GM23248 (cell line): ENCODE measurements around the gene FLVCR1. TPM values are rescaled to one million over a fixed set of nuclear protein-coding genes. Genes with fewer than 3 reads are reported as not detected.
"Not testable (repeated sequence)": the region's sequence is repeated elsewhere in the genome, so short reads cannot be mapped to it uniquely, and the experiment has no call there.

ENCODE experiments used
- DNase-seq: peaks from one replicate; pipeline ENCODE4 v3.0.0-alpha.2; 2015
- H2AFZ ChIP-seq: fragments of 200-600 bp; sonication (generic); 2 replicates; pipeline ENCODE4 v1.6.1; 2016; ENCODE audit warnings: antibody characterized with exemption
- H3F3A ChIP-seq: fragments of 200-600 bp; sonication (generic); 2 replicates; pipeline ENCODE4 v1.6.1; 2016; ENCODE audit warnings: mild to moderate bottlenecking, antibody characterized with exemption, mixed run types; ENCODE audit not compliant: insufficient read depth
- H3K27ac ChIP-seq: fragments of 200-600 bp; sonication (generic); 2 replicates; pipeline ENCODE4 v1.5.1; 2016; ENCODE audit warnings: mild to moderate bottlenecking
- H3K27me3 ChIP-seq: fragments of 200-600 bp; sonication (generic); replicated peaks from 2 replicates; pipeline ENCODE4 v1.6.1; 2016; ENCODE audit warnings: mild to moderate bottlenecking; ENCODE audit not compliant: insufficient read depth
- H3K36me3 ChIP-seq: fragments of 200-600 bp; sonication (generic); 2 replicates; pipeline ENCODE4 v1.6.1; 2016; ENCODE audit warnings: low read depth, mild to moderate bottlenecking
- H3K4me1 ChIP-seq: fragments of 200-600 bp; sonication (generic); 2 replicates; pipeline ENCODE4 v1.6.1; 2016; ENCODE audit warnings: mild to moderate bottlenecking; ENCODE audit not compliant: insufficient read depth
- H3K4me2 ChIP-seq: fragments of 200-600 bp; sonication (generic); one replicate; pipeline ENCODE4 v1.6.1; 2016; ENCODE audit warnings: mild to moderate bottlenecking; ENCODE audit not compliant: unreplicated experiment
- H3K4me3 ChIP-seq: fragments of 200-600 bp; sonication (generic); 2 replicates; pipeline ENCODE4 v1.5.1; 2016; ENCODE audit warnings: mild to moderate bottlenecking
- H3K79me2 ChIP-seq: fragments of 200-600 bp; sonication (generic); 2 replicates; pipeline ENCODE4 v1.6.1; 2016; ENCODE audit warnings: mild to moderate bottlenecking; ENCODE audit not compliant: insufficient read depth
- H3K9ac ChIP-seq: fragments of 200-600 bp; sonication (generic); 2 replicates; pipeline ENCODE4 v1.6.1; 2016; ENCODE audit warnings: mild to moderate bottlenecking
- H3K9me2 ChIP-seq: fragments of 200-600 bp; sonication (generic); 2 replicates; pipeline ENCODE4 v1.6.1; 2016; ENCODE audit warnings: mixed run types, mild to moderate bottlenecking, moderate library complexity; ENCODE audit not compliant: insufficient read depth
- H3K9me3 ChIP-seq: fragments of 200-600 bp; sonication (generic); one replicate; pipeline ENCODE4 v1.6.1; 2017; ENCODE audit warnings: low read depth
- H4K20me1 ChIP-seq: fragments of 200-600 bp; sonication (generic); 2 replicates; pipeline ENCODE4 v1.6.0; 2016; ENCODE audit not compliant: insufficient read depth
- EZH2 ChIP-seq: fragments of 200-600 bp; sonication (generic); IDR thresholded peaks from 2 replicates; pipeline ENCODE4 v1.6.1; 2018; ENCODE audit warnings: antibody characterized with exemption, mild to moderate bottlenecking; ENCODE audit not compliant: insufficient read depth, poor library complexity, severe bottlenecking
- EZH2phosphoT487 ChIP-seq: fragments of 200-600 bp; sonication (generic); IDR thresholded peaks from 2 replicates; pipeline ENCODE4 v1.6.1; 2018; ENCODE audit warnings: antibody characterized with exemption, moderate library complexity, mild to moderate bottlenecking, low read depth; ENCODE audit not compliant: insufficient read depth
- WGBS, 2 experiments: methylation state at CpG; one replicate each; pipeline ENCODE4 v1.1.6; 2015 to 2017; ENCODE audit warnings: low lambda C conversion rate in 2 of 2, low coverage in 1 of 2; ENCODE audit errors: missing lambda C conversion rate in 2 of 2; 5-methylcytosine and 5-hydroxymethylcytosine counted together
- in situ Hi-C: fragments of 300-500 bp; cut with MboI; formaldehyde crosslinking; loops from 2 replicates; pipeline ENCODE4 v1.15.0; 2020
- polyA plus RNA-seq: library from polyadenylated mRNA; unstranded; fragments of >200 nt; fragmentation: Nextera tagmentation; extraction: Ambion mirVana; gene quantifications from 2 replicates; pipeline ENCODE4 v1.2.1, GENCODE V29; 2016
- total RNA-seq: library from RNA; depleted of rRNA; stranded (reverse); fragments of >200 nt; shearing (Covaris generic); gene quantifications from 2 replicates; pipeline ENCODE4 v1.2.3, GENCODE V29; 2014

FLVCR1 gene
- total and polyA plus RNA-seq, 2 experiments from 2014 or later = 0.86 to 4.2 TPM

- Histone ChIP-seq H3K36me3 (no peaks in the 10 kb centered on the region), H3K4me2 (no peak overlapping the region), H4K20me1 (no peaks in the 10 kb centered on the region), H3K27ac (no peak overlapping the region), H3K79me2 (no peaks in the 10 kb centered on the region), H3K9me2 (no peaks in the 10 kb centered on the region), H3K4me3 (no peak overlapping the region), H3K27me3 (no peaks in the 10 kb centered on the region), H3K9ac (no peak overlapping the region), H3F3A (no peaks in the 10 kb centered on the region), H3K4me1 (no peaks in the 10 kb centered on the region), H2AFZ (no peak overlapping the region), H3K9me3 (no peaks in the 10 kb centered on the region)
- 85 to 86% methylated on average over 4 of the region's 4 CpGs for WGBS, 2 experiments
- no peak for DNase-seq
- TF ChIP-seq EZH2 = no peak
- no peak for TF ChIP-seq EZH2phosphoT487
- in situ Hi-C loops = no loop called here
Measured at GRCh38 chr1:212827171-212827776, 30.8 kb upstream of the FLVCR1 start.

- Histone ChIP-seq H3K9ac (no peak overlapping the region), H3K79me2 (no peaks in the 10 kb centered on the region), H3K9me3 (no peaks in the 10 kb centered on the region), H3F3A (no peaks in the 10 kb centered on the region), H3K36me3 (no peaks in the 10 kb centered on the region), H3K9me2 (no peaks in the 10 kb centered on the region), H3K4me1 (no peaks in the 10 kb centered on the region), H3K4me2 (no peak overlapping the region), H3K4me3 (no peak overlapping the region), H3K27me3 (no peaks in the 10 kb centered on the region), H2AFZ (no peak overlapping the region), H4K20me1 (no peaks in the 10 kb centered on the region), H3K27ac (no peak overlapping the region)
- TF ChIP-seq EZH2phosphoT487 (no peak), EZH2 (no peak)
- in situ Hi-C loops = no loop called here
- DNase-seq = no peak
- WGBS, 2 experiments = 71 to 73% methylated on average over 5 of the region's 5 CpGs
Measured at GRCh38 chr1:212827831-212828278, 30.2 kb upstream of the FLVCR1 start.

DNA sequence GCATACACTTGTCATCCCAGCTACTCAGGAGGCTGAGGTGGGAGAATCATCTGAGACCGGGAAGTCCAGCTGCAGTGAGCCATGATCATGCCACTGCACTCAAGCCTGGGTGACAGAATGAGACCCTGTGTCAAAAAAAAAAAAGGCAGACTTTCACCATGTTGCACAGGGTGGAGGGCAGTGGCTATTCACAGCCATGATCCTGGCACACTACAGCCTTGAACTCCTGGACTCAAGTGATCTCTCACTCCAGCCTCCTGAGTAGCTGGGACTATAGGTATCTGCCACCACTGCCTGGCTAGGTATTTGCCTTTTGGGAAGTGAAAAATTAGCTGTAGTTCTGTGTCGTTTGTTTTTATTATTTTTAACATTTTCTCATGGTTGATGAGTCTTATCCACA lies 29.7 kb upstream of the FLVCR1 start:
- Histone ChIP-seq H3K27me3 (no peaks in the 10 kb centered on the region), H3K4me3 (no peak overlapping the region), H3K27ac (no peak overlapping the region), H3F3A (no peaks in the 10 kb centered on the region), H3K79me2 (no peaks in the 10 kb centered on the region), H3K9me3 (no peaks in the 10 kb centered on the region), H2AFZ (no peak overlapping the region), H3K9ac (no peak overlapping the region), H3K4me2 (no peak overlapping the region), H4K20me1 (no peaks in the 10 kb centered on the region), H3K4me1 (no peaks in the 10 kb centered on the region), H3K9me2 (no peaks in the 10 kb centered on the region), H3K36me3 (no peaks in the 10 kb centered on the region)
- in situ Hi-C loops = no loop called here
- no peak for DNase-seq
- TF ChIP-seq EZH2phosphoT487 (no peak), EZH2 (no peak)
- whole genome bisulfite sequencing, 2 experiments = 40 to 42% methylated on average over 2 of the region's 2 CpGs

- H3K9ac ChIP-seq, H3K36me3 ChIP-seq, H3K4me3 ChIP-seq, H3K4me2 ChIP-seq, H3F3A ChIP-seq, H3K4me1 ChIP-seq, H3K9me2 ChIP-seq, in situ Hi-C loops, H3K27ac ChIP-seq, H3K27me3 ChIP-seq, H3K79me2 ChIP-seq, DNase-seq, H2AFZ ChIP-seq, H3K9me3 ChIP-seq, H4K20me1 ChIP-seq: not testable (repeated sequence)
- WGBS, 2 experiments = 88 to 90% methylated on average over 6 to 8 of the region's 8 CpGs
Measured at GRCh38 chr1:212833211-212834207, 24.6 kb upstream of the FLVCR1 start.
